SK-N-SH (cell line): ENCODE data around the gene KRT24.

Experiments used
- CTCF ChIP-seq: fragments of 200-600 bp; sonication (generic); IDR thresholded peaks from 2 replicates; pipeline ENCODE4 v1.6.1; 2017; ENCODE audit warnings: antibody characterized with exemption, mild to moderate bottlenecking, moderate library complexity
- GABPA ChIP-seq: IDR thresholded peaks from 2 replicates; pipeline ENCODE4 v1.4.0; 2012; ENCODE audit warnings: low read depth, mild to moderate bottlenecking
- MXI1 ChIP-seq: IDR thresholded peaks from 2 replicates; pipeline ENCODE4 v1.6.1; 2012; ENCODE audit warnings: mild to moderate bottlenecking, low read depth, low read length, improper control_type of control experiment
- RFX5 ChIP-seq: IDR thresholded peaks from 2 replicates; pipeline ENCODE4 v1.6.1; 2012; ENCODE audit warnings: mild to moderate bottlenecking, improper control_type of control experiment, low read length
- SMC3 ChIP-seq: IDR thresholded peaks from 2 replicates; pipeline ENCODE4 v1.6.1; 2012; ENCODE audit warnings: low read depth, low read length, improper control_type of control experiment
- USF2 ChIP-seq: fragments of 150-350 bp; IDR thresholded peaks from 2 replicates; pipeline ENCODE4 v1.6.1; 2017; ENCODE audit warnings: antibody characterized with exemption, low read length, low read depth, borderline replicate concordance

GRCh38 chr17:40686192-40686591 is 17.4 kb downstream of the KRT24 start:
- TF ChIP-seq RFX5, result no peak
- no peak for TF ChIP-seq CTCF
- TF ChIP-seq USF2, result no peak
- no peak for TF ChIP-seq SMC3
- TF ChIP-seq MXI1, result no peak
- TF ChIP-seq GABPA, result no peak
